ACC112 (cell line): ENCODE measurements around the gene COMMD2.

Experiments
- H2AFZ ChIP-seq: fragments of 200-600 bp; sonication (generic); one replicate; pipeline ENCODE4 v1.6.0; 2017; ENCODE audit warnings: antibody characterized with exemption, low read length; ENCODE audit not compliant: unreplicated experiment
- H3K27ac ChIP-seq: fragments of 200-600 bp; sonication (generic); 2 replicates; pipeline ENCODE4 v1.5.1; 2014; ENCODE audit warnings: low read depth, mild to moderate bottlenecking, antibody characterized with exemption, low read length, moderate library complexity
- H3K27me3 ChIP-seq: fragments of 200-600 bp; sonication (generic); 2 replicates; pipeline ENCODE4 v1.6.1; 2014; ENCODE audit warnings: mild to moderate bottlenecking, antibody characterized with exemption, low read length, moderate library complexity, mixed read lengths; ENCODE audit not compliant: insufficient read depth
- H3K36me3 ChIP-seq: fragments of 200-600 bp; sonication (generic); 2 replicates; pipeline ENCODE4 v1.6.1; 2016; ENCODE audit warnings: mild to moderate bottlenecking, antibody characterized with exemption, low read length, moderate library complexity, mixed read lengths; ENCODE audit not compliant: insufficient read depth
- H3K4me1 ChIP-seq: fragments of 200-600 bp; sonication (generic); one replicate; pipeline ENCODE4 v1.6.1; 2016; ENCODE audit warnings: low read length, mixed read lengths; ENCODE audit not compliant: insufficient read depth, unreplicated experiment, control insufficient read depth
- H3K4me3 ChIP-seq: fragments of 200-600 bp; sonication (generic); 2 replicates; pipeline ENCODE4 v1.5.1; 2014; ENCODE audit warnings: mild to moderate bottlenecking, low read depth, low read length
- H3K79me2 ChIP-seq: fragments of 200-600 bp; sonication (generic); one replicate; pipeline ENCODE4 v1.6.0; 2016; ENCODE audit warnings: low read length; ENCODE audit not compliant: control insufficient read depth, unreplicated experiment, insufficient read depth

The COMMD2 gene

DNA sequence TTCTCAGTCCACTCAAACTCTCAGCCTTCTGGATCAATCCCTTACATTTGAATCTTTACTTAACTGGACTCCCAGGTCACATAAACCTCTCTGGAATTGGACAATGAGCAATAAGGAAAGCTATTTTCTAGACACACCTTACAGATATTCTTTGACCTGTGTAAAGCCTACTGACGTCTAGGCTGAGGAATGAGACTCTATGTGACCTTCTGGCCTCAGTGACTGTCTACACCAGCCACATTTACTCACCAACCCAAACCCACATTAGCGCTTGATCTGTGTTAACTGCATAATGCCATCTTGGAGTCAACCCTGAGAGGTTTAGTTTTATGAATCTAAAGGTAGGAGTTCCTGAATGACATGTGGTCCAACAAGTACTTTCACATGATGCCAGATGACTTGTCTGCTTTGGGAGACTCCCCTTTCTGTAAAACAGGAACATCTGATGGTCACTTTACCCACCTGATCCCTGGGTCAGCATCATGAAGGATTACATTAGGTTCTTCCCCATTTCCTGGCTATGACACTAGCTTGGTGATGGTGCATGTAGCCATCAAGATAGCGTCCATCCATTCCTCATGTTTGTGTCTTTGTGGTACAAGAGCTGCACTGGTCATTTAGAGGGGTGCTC, 11.4 kb upstream of the COMMD2 start:
- no peaks in the 10 kb centered on the region for H3K79me2 ChIP-seq
- H3K4me3 ChIP-seq = no peak overlapping the region
- H3K36me3 ChIP-seq = no peaks in the 10 kb centered on the region

DNA sequence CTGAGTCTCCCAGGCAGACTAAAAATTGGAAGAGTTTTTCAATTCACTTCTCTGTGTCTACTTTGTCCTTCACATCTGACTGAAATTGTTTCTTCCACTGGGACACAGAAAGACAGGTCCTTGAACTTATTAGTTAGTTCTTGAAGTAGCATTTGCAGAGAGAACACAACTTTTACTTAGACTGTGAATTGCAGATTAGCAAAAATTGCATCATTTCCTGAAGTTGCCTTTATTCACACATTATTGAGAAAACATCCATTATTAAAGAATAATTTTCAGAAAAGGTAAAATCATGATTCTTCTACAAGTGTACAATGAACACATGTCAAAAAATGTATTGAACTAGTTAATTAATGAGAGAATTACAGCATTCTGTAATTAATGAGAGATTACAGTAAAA, 1.4 kb upstream of the COMMD2 start:
- H3K4me3 ChIP-seq = no peak overlapping the region
- H3K79me2 ChIP-seq = peaks cover 24% of the 10 kb centered on the region
- no peak overlapping the region for H2AFZ ChIP-seq
- H3K27me3 ChIP-seq = no peaks in the 10 kb centered on the region
- H3K4me1 ChIP-seq = peaks cover 7% of the 10 kb centered on the region
- H3K36me3 ChIP-seq = peaks cover 7% of the 10 kb centered on the region
- H3K27ac ChIP-seq = no peak overlapping the region

More for the DNA sequence above, 11.4 kb upstream of the COMMD2 start:
- Histone ChIP-seq H3K27ac (no peak overlapping the region), H2AFZ (no peak overlapping the region), H3K27me3 (peaks cover 23% of the 10 kb centered on the region), H3K4me1 (no peaks in the 10 kb centered on the region)

DNA sequence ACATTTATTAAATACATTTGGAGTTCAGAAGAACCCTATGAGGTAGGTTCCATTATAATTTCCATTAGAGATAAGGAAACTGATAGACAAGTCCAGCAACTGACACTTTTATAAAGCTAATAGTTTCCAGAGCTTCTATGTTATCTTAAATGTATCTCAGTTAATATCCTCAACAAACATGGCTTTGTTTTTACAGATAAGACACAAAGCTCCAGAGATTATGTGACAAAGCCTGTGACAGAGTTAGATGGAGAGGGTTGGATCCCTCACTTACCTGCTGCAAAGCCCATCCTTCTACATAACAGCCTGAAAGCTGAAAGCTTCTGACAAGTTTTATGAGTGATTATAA, 473 bp upstream of the COMMD2 start:
- H2AFZ ChIP-seq = peak overlapping the region; percentile 94
- H3K36me3 ChIP-seq = peaks cover 15% of the 10 kb centered on the region
- peak overlapping the region; percentile 87 for H3K4me3 ChIP-seq
- H3K79me2 ChIP-seq = peaks cover 24% of the 10 kb centered on the region
- no peak overlapping the region for H3K27ac ChIP-seq
- H3K4me1 ChIP-seq = peaks cover 7% of the 10 kb centered on the region
- no peaks in the 10 kb centered on the region for H3K27me3 ChIP-seq

DNA sequence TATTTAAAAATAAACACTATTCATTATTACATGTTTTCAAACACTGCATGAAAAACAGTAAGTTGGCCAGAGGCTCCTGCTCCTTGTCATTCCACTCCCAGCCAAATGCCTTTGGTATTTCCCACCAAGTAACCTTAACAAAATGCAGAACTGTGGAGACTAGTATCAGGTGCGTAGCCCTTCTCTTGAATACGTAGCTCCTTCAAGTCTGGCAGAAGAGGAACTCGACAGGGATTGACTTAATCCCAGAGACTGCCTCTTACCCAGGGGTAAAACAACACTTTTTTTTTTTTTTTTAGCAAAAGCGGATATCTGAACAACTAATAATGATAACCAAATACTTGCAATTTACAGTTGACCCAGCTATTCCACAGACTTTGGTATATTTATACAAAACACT, 738 bp downstream of the COMMD2 start:
- H3K79me2 ChIP-seq = peaks cover 24% of the 10 kb centered on the region
- peak overlapping the region; percentile 94 for H2AFZ ChIP-seq

DNA sequence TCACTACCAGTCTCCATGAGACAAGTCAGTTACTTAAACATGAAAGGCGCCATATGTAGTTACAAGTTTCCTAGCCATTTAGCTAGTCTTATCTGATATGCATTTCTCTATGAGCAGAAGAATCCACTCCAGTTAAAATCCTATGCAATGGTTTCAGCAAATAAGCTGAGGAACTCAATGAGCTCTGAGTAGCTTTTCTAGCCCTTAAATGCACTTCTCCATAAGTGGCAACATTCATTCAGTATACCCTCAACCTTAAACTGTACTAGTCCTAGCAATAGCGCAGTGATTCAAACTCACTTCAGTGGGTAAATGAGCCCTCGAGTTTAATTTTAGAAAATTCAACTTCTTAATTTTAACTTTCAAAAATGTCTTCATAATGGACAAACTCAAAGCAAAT, 7.7 kb downstream of the COMMD2 start:
- Histone ChIP-seq H3K79me2 (peaks cover 6% of the 10 kb centered on the region), H3K36me3 (peaks cover 52% of the 10 kb centered on the region)

More for the DNA sequence above, 738 bp downstream of the COMMD2 start:
- no peaks in the 10 kb centered on the region for H3K27me3 ChIP-seq
- H3K27ac ChIP-seq = no peak overlapping the region
- H3K4me3 ChIP-seq = peak overlapping the region; percentile 87
- H3K36me3 ChIP-seq = peaks cover 23% of the 10 kb centered on the region
- H3K4me1 ChIP-seq = peaks cover 7% of the 10 kb centered on the region

DNA sequence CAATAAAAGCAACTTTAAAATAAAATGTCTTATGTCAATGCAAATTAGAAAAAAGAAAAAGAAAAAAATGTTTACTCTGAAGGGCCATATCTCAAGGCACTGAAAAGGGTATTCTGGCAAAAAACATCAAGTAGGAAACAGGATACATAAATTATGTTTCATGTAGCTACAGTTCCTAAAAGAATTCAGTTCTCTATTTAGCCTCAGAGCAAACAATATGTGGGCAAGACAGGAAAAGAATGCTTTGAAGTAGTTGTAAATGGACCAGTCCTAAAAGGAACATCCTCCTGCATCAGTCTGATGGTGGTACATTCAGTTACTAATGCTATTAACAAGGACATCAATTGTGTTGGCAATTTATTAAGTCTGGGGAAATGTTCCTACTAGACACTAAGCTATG, 8.1 kb downstream of the COMMD2 start:
- Histone ChIP-seq H3K36me3 (peaks cover 54% of the 10 kb centered on the region), H3K4me3 (no peak overlapping the region), H3K27me3 (no peaks in the 10 kb centered on the region), H3K79me2 (peaks cover 5% of the 10 kb centered on the region), H2AFZ (no peak overlapping the region), H3K4me1 (no peaks in the 10 kb centered on the region), H3K27ac (no peak overlapping the region)

More for the DNA sequence above, 7.7 kb downstream of the COMMD2 start:
- H3K4me3 ChIP-seq = no peak overlapping the region
- H3K27me3 ChIP-seq = no peaks in the 10 kb centered on the region
- no peak overlapping the region for H2AFZ ChIP-seq
- no peak overlapping the region for H3K27ac ChIP-seq
- H3K4me1 ChIP-seq = no peaks in the 10 kb centered on the region

DNA sequence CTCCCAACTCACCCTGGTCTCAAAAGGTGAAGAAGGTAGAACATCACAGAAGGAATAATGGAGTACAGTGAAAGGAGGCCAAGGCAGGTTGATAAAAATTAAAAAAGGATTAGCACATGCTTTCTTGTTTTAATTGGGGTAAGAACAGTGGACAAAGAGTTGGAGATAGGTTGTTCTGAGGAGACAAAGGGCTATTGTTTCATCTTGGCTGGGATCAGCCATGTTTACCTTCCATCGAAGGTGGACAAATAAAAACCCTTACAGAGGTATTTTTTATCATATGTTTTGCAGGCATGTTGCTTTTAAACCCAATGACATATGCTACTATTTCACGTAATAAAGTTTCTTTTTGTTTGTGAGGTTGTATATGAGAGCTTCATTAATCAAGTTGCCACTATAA, 12.9 kb downstream of the COMMD2 start:
- Histone ChIP-seq H3K27ac (no peak overlapping the region), H3K4me3 (no peak overlapping the region), H3K79me2 (peaks cover 3% of the 10 kb centered on the region), H3K4me1 (peaks cover 15% of the 10 kb centered on the region), H3K27me3 (no peaks in the 10 kb centered on the region), H2AFZ (no peak overlapping the region), H3K36me3 (peaks cover 20% of the 10 kb centered on the region)

DNA sequence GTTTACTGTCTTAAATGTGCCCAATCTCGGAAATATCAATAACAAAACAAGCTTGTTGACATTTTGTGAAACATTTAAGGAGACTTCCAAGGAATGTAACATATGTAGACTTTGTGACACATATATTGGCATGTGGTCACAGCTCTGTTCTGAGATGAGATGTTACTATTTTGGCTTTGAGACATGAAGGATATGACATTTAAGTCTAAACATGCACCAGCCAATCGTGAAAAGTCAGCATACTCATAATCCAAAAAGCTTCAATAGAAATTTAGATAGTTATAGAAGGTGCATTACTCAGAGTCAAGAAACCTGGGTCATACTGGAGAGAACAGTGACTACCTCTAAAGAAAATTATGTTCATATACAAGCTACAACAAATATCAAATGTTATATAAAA, 13.4 kb downstream of the COMMD2 start:
- Histone ChIP-seq H3K79me2 (no peaks in the 10 kb centered on the region), H2AFZ (no peak overlapping the region), H3K27me3 (no peaks in the 10 kb centered on the region), H3K36me3 (peaks cover 15% of the 10 kb centered on the region), H3K4me3 (no peak overlapping the region), H3K27ac (no peak overlapping the region), H3K4me1 (peaks cover 15% of the 10 kb centered on the region)

DNA sequence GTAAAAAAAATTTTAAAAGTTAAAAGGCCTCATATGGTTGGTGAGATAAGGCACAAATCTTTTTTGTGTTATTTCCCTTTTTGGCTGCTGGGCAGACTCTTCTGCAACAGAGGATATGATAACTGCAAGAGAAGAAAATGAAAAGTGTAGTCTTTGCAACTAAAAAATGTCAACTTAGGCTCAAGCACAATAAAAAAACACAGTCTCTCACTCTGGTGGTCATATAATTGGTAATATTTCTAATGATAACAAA, 15.4 kb downstream of the COMMD2 start:
- Histone ChIP-seq H3K4me3 (no peak overlapping the region), H3K4me1 (peaks cover 15% of the 10 kb centered on the region), H3K36me3 (peaks cover 15% of the 10 kb centered on the region), H3K27ac (no peak overlapping the region), H3K27me3 (no peaks in the 10 kb centered on the region), H3K79me2 (no peaks in the 10 kb centered on the region), H2AFZ (no peak overlapping the region)

DNA sequence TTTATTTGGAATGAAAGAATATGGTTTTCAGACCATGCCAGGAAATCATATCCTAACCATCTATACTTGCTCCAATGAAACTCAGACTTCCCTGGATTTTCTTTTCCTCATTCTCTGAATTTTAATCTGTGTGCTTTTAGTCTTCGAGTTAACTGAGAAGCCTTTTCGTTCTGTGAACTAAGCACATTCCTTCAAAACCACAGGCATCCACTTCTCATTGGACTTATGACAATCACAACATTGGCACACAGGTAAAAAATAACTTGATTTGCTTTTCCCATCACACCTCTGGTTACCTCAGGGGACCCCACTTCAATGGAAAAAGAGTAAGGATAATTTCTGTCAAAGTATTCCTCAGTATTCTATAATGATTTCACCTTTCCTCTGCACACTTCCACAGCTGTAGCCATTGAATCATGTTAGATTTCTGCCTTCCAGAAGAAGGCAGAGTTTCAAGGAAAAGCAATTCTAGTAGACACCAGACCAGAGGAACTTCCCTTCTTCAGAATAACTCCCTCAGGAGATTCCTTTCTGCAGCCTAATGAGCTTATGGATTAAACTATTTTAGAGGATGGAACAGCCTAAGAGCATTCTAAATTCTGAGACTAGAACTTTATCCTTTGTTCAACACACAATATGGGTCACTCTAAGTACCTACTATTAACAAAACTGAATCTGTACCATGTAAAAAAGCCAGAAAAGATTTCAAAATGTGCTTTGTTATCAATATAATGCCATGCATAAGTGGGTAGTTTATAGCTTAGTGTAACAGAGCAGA, 15.9 kb downstream of the COMMD2 start:
- Histone ChIP-seq H3K79me2 (no peaks in the 10 kb centered on the region), H3K36me3 (peaks cover 15% of the 10 kb centered on the region), H3K4me1 (peaks cover 15% of the 10 kb centered on the region), H3K4me3 (no peak overlapping the region), H2AFZ (no peak overlapping the region), H3K27ac (peak overlapping the region; percentile 3; the same call in 1 of the 2 replicates), H3K27me3 (no peaks in the 10 kb centered on the region)

DNA sequence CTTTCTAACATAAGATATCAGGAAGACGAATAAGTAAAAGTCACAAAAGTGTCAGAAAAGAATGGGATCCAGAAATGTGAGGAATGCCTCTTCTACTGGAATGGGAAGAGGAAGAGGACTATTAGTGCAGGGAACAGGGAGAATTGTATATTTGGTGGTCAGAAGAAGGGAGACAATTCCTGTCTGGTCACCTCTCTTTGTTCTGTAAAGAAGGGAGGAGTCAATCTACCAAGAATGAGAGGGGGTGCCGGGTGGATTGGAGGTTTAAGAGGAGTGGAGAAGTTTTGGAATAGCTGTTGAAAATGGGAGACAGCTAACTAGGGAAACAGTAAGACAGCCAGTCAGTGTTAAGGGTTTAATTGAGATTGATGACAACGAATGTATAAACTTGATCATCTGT, 20.1 kb downstream of the COMMD2 start:
- peaks cover 15% of the 10 kb centered on the region for H3K4me1 ChIP-seq
- no peak overlapping the region for H3K4me3 ChIP-seq
- no peaks in the 10 kb centered on the region for H3K79me2 ChIP-seq
- H3K36me3 ChIP-seq = no peaks in the 10 kb centered on the region
- H2AFZ ChIP-seq = no peak overlapping the region
- no peak overlapping the region for H3K27ac ChIP-seq
- no peaks in the 10 kb centered on the region for H3K27me3 ChIP-seq
